Astrocyte (in vitro differentiated cells and primary cell): Measurements from ENCODE around the gene MAP3K14. TPM values are rescaled to one million over a fixed set of nuclear protein-coding genes. Genes with fewer than 3 reads are reported as not detected.

ENCODE experiments used
- DNase-seq: peaks from one replicate; pipeline ENCODE4 v3.0.0-alpha.2; 2010; ENCODE audit warnings: low read depth
- FAIRE-seq: peaks from 2 replicates; lab custom pipeline; 2011; peaks lifted over from hg19 to GRCh38; lab: Jason Lieb, UNC
- H2AFZ ChIP-seq: 2 replicates; pipeline ENCODE4 v1.6.0; 2012; ENCODE audit warnings: low read depth, low read length, inconsistent platforms
- H3K27ac ChIP-seq: 2 replicates; pipeline ENCODE4 v1.5.1; 2011; ENCODE audit warnings: low read depth, low read length, inconsistent platforms
- H3K27me3 ChIP-seq: 2 replicates; pipeline ENCODE4 v1.6.0; 2011; ENCODE audit warnings: low read length, inconsistent platforms; ENCODE audit not compliant: insufficient read depth
- H3K36me3 ChIP-seq: 2 replicates; pipeline ENCODE4 v1.5.1; 2011; ENCODE audit warnings: low read length, inconsistent platforms; ENCODE audit not compliant: insufficient read depth
- H3K4me1 ChIP-seq: 2 replicates; pipeline ENCODE4 v1.5.1; 2011; ENCODE audit warnings: low read length, inconsistent platforms; ENCODE audit not compliant: insufficient read depth
- H3K4me2 ChIP-seq: 2 replicates; pipeline ENCODE4 v1.6.0; 2012; ENCODE audit warnings: low read length, inconsistent platforms
- H3K4me3 ChIP-seq: 2 replicates; pipeline ENCODE4 v1.5.1; 2011; ENCODE audit warnings: low read depth, mild to moderate bottlenecking, low read length, inconsistent platforms; ENCODE audit not compliant: insufficient read depth
- H3K79me2 ChIP-seq: 2 replicates; pipeline ENCODE4 v1.6.0; 2012; ENCODE audit warnings: mild to moderate bottlenecking, low read length, inconsistent platforms; ENCODE audit not compliant: insufficient read depth
- H3K9ac ChIP-seq: 2 replicates; pipeline ENCODE4 v1.6.0; 2012; ENCODE audit warnings: mild to moderate bottlenecking, low read length, inconsistent platforms
- H3K9me3 ChIP-seq: 2 replicates; pipeline ENCODE4 v1.5.1; 2012; ENCODE audit warnings: low read depth, mild to moderate bottlenecking, low read length, inconsistent platforms; ENCODE audit not compliant: insufficient read depth
- H4K20me1 ChIP-seq: 2 replicates; pipeline ENCODE4 v1.6.0; 2012; ENCODE audit warnings: low read length, inconsistent platforms; ENCODE audit not compliant: insufficient read depth
- H3K27ac Mint-ChIP-seq: one replicate; pipeline ENCODE4 v1.8.0; 2021; ENCODE audit warnings: mild to moderate bottlenecking, mixed read lengths; ENCODE audit not compliant: unreplicated experiment
- H3K27me3 Mint-ChIP-seq: one replicate; pipeline ENCODE4 v1.8.0; 2021; ENCODE audit warnings: low read depth, mixed read lengths; ENCODE audit not compliant: unreplicated experiment
- H3K36me3 Mint-ChIP-seq: one replicate; pipeline ENCODE4 v1.8.0; 2021; ENCODE audit warnings: low read depth, mixed read lengths; ENCODE audit not compliant: unreplicated experiment
- H3K4me1 Mint-ChIP-seq: one replicate; pipeline ENCODE4 v1.8.0; 2021; ENCODE audit warnings: low read depth, mixed read lengths; ENCODE audit not compliant: unreplicated experiment
- H3K4me3 Mint-ChIP-seq: one replicate; pipeline ENCODE4 v1.8.0; 2021; ENCODE audit warnings: mild to moderate bottlenecking, moderate library complexity, mixed read lengths; ENCODE audit not compliant: unreplicated experiment
- H3K9me3 Mint-ChIP-seq: one replicate; pipeline ENCODE4 v1.8.0; 2021; ENCODE audit warnings: mild to moderate bottlenecking, mixed read lengths; ENCODE audit not compliant: unreplicated experiment
- EZH2 ChIP-seq: IDR thresholded peaks from 2 replicates; pipeline ENCODE4 v1.6.1; 2012; ENCODE audit warnings: mild to moderate bottlenecking, low read length, inconsistent platforms; ENCODE audit not compliant: insufficient read depth
- total RNA-seq: library from RNA; stranded (reverse); gene quantifications from 2 replicates; pipeline ENCODE4 v1.2.1, GENCODE V29; 2021
- TF ChIP-seq, protein P1 (sequence below): IDR thresholded peaks from 2 replicates; pipeline ENCODE4 v1.5.1; 2011; ENCODE audit warnings: low read depth, mild to moderate bottlenecking, inconsistent platforms, low read length, moderate library complexity; ENCODE audit not compliant: insufficient read depth

MAP3K14 gene
- total RNA-seq, 1 donor from 2014 or later = 10.8 TPM

DNA sequence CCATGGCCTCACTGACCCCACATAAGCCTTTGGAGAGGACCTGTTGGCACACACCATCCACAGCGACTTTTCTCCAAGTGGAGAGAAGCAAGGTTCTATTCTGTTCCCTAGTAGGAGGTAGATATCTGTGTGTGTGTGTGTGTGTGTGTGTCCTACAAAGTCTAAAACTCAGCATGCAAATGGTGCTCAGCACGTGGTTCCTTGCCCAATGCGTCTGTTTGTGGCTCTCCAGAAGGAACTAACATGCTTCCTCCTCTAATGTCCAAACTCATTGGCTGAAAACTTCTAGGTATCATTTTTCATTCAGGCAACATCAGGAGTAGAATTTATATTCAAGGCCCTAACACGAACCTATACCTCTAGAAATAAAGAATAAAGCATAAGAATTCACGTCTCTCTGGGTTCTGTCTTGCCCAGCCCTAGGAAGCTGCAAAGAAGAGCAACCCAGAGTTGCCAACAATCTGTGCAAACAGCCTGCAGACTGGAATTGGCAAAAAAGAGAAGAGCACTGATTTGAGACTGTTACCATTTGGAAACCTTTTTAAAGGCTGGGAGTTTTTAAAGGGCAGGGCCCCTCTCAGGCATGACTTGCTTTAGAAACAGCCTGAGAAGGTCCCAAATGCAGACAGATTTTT, 25.5 kb downstream of the MAP3K14 start:
- Mint-ChIP-seq H3K27ac (no peak overlapping the region), H3K4me1 (peaks cover 52% of the 10 kb centered on the region), H3K27me3 (no peaks in the 10 kb centered on the region), H3K36me3 (peaks cover 32% of the 10 kb centered on the region), H3K9me3 (no peaks in the 10 kb centered on the region), H3K4me3 (no peak overlapping the region)
- Histone ChIP-seq H3K4me2 (no peak overlapping the region), H3K4me3 (no peak overlapping the region), H3K9ac (no peak overlapping the region), H3K27ac (no peak overlapping the region), H4K20me1 (peaks cover 88% of the 10 kb centered on the region), H3K36me3 (peaks cover 21% of the 10 kb centered on the region), H3K9me3 (peaks cover 2% of the 10 kb centered on the region), H3K79me2 (peaks cover 76% of the 10 kb centered on the region), H3K27me3 (no peaks in the 10 kb centered on the region), H3K4me1 (peaks cover 38% of the 10 kb centered on the region), H2AFZ (no peak overlapping the region)
- FAIRE-seq = no peak
- no peak for DNase-seq
- TF ChIP-seq, protein P1, sequence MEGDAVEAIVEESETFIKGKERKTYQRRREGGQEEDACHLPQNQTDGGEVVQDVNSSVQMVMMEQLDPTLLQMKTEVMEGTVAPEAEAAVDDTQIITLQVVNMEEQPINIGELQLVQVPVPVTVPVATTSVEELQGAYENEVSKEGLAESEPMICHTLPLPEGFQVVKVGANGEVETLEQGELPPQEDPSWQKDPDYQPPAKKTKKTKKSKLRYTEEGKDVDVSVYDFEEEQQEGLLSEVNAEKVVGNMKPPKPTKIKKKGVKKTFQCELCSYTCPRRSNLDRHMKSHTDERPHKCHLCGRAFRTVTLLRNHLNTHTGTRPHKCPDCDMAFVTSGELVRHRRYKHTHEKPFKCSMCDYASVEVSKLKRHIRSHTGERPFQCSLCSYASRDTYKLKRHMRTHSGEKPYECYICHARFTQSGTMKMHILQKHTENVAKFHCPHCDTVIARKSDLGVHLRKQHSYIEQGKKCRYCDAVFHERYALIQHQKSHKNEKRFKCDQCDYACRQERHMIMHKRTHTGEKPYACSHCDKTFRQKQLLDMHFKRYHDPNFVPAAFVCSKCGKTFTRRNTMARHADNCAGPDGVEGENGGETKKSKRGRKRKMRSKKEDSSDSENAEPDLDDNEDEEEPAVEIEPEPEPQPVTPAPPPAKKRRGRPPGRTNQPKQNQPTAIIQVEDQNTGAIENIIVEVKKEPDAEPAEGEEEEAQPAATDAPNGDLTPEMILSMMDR = no peak
- no peak for TF ChIP-seq EZH2

DNA sequence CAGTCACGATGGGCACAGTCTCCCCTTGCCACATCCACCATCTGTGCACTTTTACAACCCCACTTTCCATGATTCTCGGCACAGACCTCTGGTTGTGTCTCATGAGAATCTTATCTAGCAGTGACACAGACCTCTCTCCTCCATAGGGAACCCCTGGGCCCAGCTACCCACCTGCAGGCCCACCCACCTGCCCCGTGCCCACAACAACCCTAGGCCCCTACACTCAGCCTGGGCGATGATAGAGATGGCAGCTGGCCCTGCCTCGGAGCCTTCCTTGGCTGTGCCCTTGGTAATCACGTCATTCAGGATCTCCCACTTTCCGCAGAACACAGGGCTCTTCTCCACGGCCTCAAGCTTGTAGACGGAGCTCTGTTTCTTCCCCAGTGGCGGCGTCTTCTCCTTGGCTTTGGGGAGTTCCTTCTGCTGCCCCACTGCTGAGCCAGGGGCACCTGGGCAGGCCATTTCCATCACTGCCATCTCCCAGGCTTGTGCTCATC, 26.5 kb downstream of the MAP3K14 start:
- Mint-ChIP-seq H3K27ac (no peak overlapping the region), H3K4me1 (peaks cover 43% of the 10 kb centered on the region), H3K36me3 (peaks cover 32% of the 10 kb centered on the region), H3K27me3 (no peaks in the 10 kb centered on the region), H3K9me3 (no peaks in the 10 kb centered on the region), H3K4me3 (no peak overlapping the region)
- TF ChIP-seq, protein P1 = no peak
- TF ChIP-seq EZH2 = no peak
- peaks cover 26% of the 10 kb centered on the region for H3K36me3 ChIP-seq
- no peak for FAIRE-seq
- no peak overlapping the region for H3K9ac ChIP-seq
- H3K79me2 ChIP-seq = peaks cover 66% of the 10 kb centered on the region
- no peak overlapping the region for H3K4me3 ChIP-seq
- H3K4me1 ChIP-seq = peaks cover 28% of the 10 kb centered on the region
- no peak overlapping the region for H3K27ac ChIP-seq
- no peaks in the 10 kb centered on the region for H3K27me3 ChIP-seq
- H2AFZ ChIP-seq = no peak overlapping the region
- peaks cover 78% of the 10 kb centered on the region for H4K20me1 ChIP-seq
- no peak overlapping the region for H3K4me2 ChIP-seq
- DNase-seq = no peak
- H3K9me3 ChIP-seq = peaks cover 2% of the 10 kb centered on the region
